ENCODE measurements around the gene TOPAZ1. TPM values are rescaled to one million over a fixed set of nuclear protein-coding genes. Genes with fewer than 3 reads are reported as not detected.

TOPAZ1 gene
- total and polyA plus RNA-seq, 9 of the 15 experiments (the other 6 are each of a cell fraction or from before 2014, with no cell fraction given) = 0.01 TPM; not detected in 8

GRCh38 chr3:44198284-44199269, 43.1 kb upstream of the TOPAZ1 start (continued):
- TF ChIP-seq KLF13 (tag; IDR thresholded peaks at IDR 0.05; ENCODE audit: borderline replicate concordance, low read depth) (no peak), ETS1 (conservative IDR thresholded peaks at IDR 0.05; ENCODE audit: control insufficient read depth, low read depth, low read length) (no peak), EGR1 (conservative IDR thresholded peaks at IDR 0.05) (peak; percentile 96), STAT5B (CRISPR knock-in tag; IDR thresholded peaks at IDR 0.05) (no peak), RBM15 (IDR thresholded peaks at IDR 0.05; ENCODE audit: insufficient read depth, low read length) (no peak), JUN (IDR thresholded peaks at IDR 0.05; ENCODE audit: borderline replicate concordance, low read depth, low read length) (no peak), JUN (CRISPR knock-in tag; IDR thresholded peaks at IDR 0.05; ENCODE audit: borderline replicate concordance) (no peak), POLR2AphosphoS2 (IDR thresholded peaks at IDR 0.05; ENCODE audit: low read length) (no peak), FOSL1 (tag; conservative IDR thresholded peaks at IDR 0.05) (0 out of 2 replicates have a peak, but pooled peaks have one; percentile 25), CGGBP1 (CRISPR knock-in tag; IDR thresholded peaks at IDR 0.05) (no peak), CAMTA2 (CRISPR knock-in tag; conservative IDR thresholded peaks at IDR 0.05) (no peak), ZBTB1 (CRISPR knock-in tag; IDR thresholded peaks at IDR 0.05; ENCODE audit: borderline replicate concordance, low read depth) (no peak), TEAD1 (CRISPR knock-in tag; IDR thresholded peaks at IDR 0.05) (peak in 1 of 2 experiments; percentile 46; a peak in 1 of 4 replicates), POU5F1 (IDR thresholded peaks at IDR 0.05; ENCODE audit: borderline replicate concordance, low read depth, low read length, partially characterized antibody) (no peak), ZBTB7A (IDR thresholded peaks at IDR 0.05; ENCODE audit: borderline replicate concordance, control insufficient read depth, low read depth, low read length) (no peak), HSF4 (CRISPR knock-in tag; IDR thresholded peaks at IDR 0.05; ENCODE audit: borderline replicate concordance) (no peak), JUND (IDR thresholded peaks at IDR 0.05; ENCODE audit: borderline replicate concordance, low read depth, low read length) (peak; percentile 48; the same call in 1 of the 2 replicates), JUND (tag; IDR thresholded peaks at IDR 0.05; ENCODE audit: borderline replicate concordance, low read depth, low read length) (peak; percentile 20; the same call in 1 of the 3 replicates), FOS (IDR thresholded peaks at IDR 0.05; ENCODE audit: extremely low read depth, insufficient read length) (no peak), POLR2B (IDR thresholded peaks at IDR 0.05; ENCODE audit: low read depth, partially characterized antibody) (no peak), DMBX1 (CRISPR knock-in tag; IDR thresholded peaks at IDR 0.05; ENCODE audit: borderline replicate concordance) (no peak), TGIF2 (CRISPR knock-in tag; IDR thresholded peaks at IDR 0.05) (no peak), ZFP36 (IDR thresholded peaks at IDR 0.05; ENCODE audit: low read depth, low read length, partially characterized antibody) (no peak), ELF1 (tag; IDR thresholded peaks at IDR 0.05) (no peak), PHF20 (IDR thresholded peaks at IDR 0.05; ENCODE audit: partially characterized antibody) (no peak)

Measured in K562 (cell line).